GM12801 (cell line): ENCODE data around the gene THRAP3.

ENCODE experiments used
- CTCF ChIP-seq: IDR thresholded peaks from one replicate; pipeline ENCODE4 v1.5.1; 2011; ENCODE audit warnings: control low read depth; ENCODE audit not compliant: insufficient read length; ENCODE audit errors: extremely low read depth

The THRAP3 gene

GRCh38 chr1:36232212-36233095, 8.2 kb downstream of the THRAP3 start:
- no peak for TF ChIP-seq CTCF

GRCh38 chr1:36236302-36236701, 12.1 kb downstream of the THRAP3 start:
- no peak for TF ChIP-seq CTCF

- TF ChIP-seq CTCF, result no peak
Observed at GRCh38 chr1:36238433-36238832, 14.2 kb downstream of the THRAP3 start.

- no peak for TF ChIP-seq CTCF
Observed at GRCh38 chr1:36239941-36240637, 15.8 kb downstream of the THRAP3 start.

GRCh38 chr1:36247538-36247937, 23.3 kb downstream of the THRAP3 start:
- no peak for TF ChIP-seq CTCF

GRCh38 chr1:36248250-36248894, 24.1 kb downstream of the THRAP3 start:
- no peak for TF ChIP-seq CTCF

GRCh38 chr1:36251794-36252481, 27.7 kb downstream of the THRAP3 start:
- TF ChIP-seq CTCF, result no peak
